Measurements from ENCODE around the gene SLC12A7. TPM values are rescaled to one million over a fixed set of nuclear protein-coding genes. Genes with fewer than 3 reads are reported as not detected.

SLC12A7 gene
- polyA plus RNA-seq, 1 donor (not counting 4 experiments of a cell fraction or from before 2014, with no cell fraction given) = 1.5 TPM

- no peak for DNase-seq (ENCODE audit: low read depth, low spot score)
- Histone ChIP-seq H3K4me1 (ENCODE audit: control insufficient read depth, extremely low read depth, insufficient read depth, low read length) (no peaks in the 10 kb centered on the region), H3K9me1 (ENCODE audit: control insufficient read depth, extremely low read depth, insufficient read depth, low read length) (no peaks in the 10 kb centered on the region), H3K9me3 (ENCODE audit: control insufficient read depth, low read depth, low read length) (no peaks in the 10 kb centered on the region), H3K36me3 (ENCODE audit: control insufficient read depth in 2 of 2, extremely low read depth in 1 of 2, insufficient read depth in 2 of 2, low read length in 2 of 2) (no peaks in the 10 kb centered on the region), H3K4me2 (ENCODE audit: control insufficient read depth, extremely low read depth, insufficient read depth, low read depth, low read length) (peak overlapping the region; percentile 64), H2AFZ (ENCODE audit: control insufficient read depth, low read length) (peak overlapping the region; percentile 5), H3K9ac (ENCODE audit: control insufficient read depth, extremely low read depth, insufficient read depth, low read length) (peak overlapping the region; percentile 72), H3K79me2 (ENCODE audit: control insufficient read depth, insufficient read depth, low read length) (no peaks in the 10 kb centered on the region), H4K20me1 (ENCODE audit: control insufficient read depth, extremely low read depth, insufficient read depth, low read length) (no peaks in the 10 kb centered on the region), H3K27me3 (ENCODE audit: control insufficient read depth, extremely low read depth, insufficient read depth, low read length) (peaks cover 25% of the 10 kb centered on the region), H3K27ac (ENCODE audit: control insufficient read depth, insufficient read depth, low read length) (no peak overlapping the region), H3K4me3 (ENCODE audit: control insufficient read depth in 2 of 3, extremely low read depth in 1 of 3, insufficient read depth in 2 of 3, low read depth in 1 of 3, low read length in 3 of 3) (peak overlapping the region; percentile 59 to 69 (median 67))
- FAIRE-seq = no peak
- TF ChIP-seq EZH2 (IDR thresholded peaks at IDR 0.05; ENCODE audit: low read length) = no peak
- no peak for TF ChIP-seq CTCF (optimal IDR thresholded peaks at IDR 0.05 in 1 of 3, IDR thresholded peaks at IDR 0.05 in 1 of 3, conservative IDR thresholded peaks at IDR 0.05 in 1 of 3; ENCODE audit: extremely low read depth in 1 of 3, insufficient read depth in 2 of 3, low read length in 3 of 3)
- dilution Hi-C loops (cut with MboI; ENCODE audit: extremely low pct_ligation_motif_present, low sequenced_read_pairs) = no loop called here
Measured at GRCh38 chr5:1111241-1111726, 579 bp downstream of the SLC12A7 start.

GRCh38 chr5:1110307-1111240 lies 1.3 kb downstream of the SLC12A7 start:
- DNase-seq (ENCODE audit: low read depth, low spot score) (no peak), FAIRE-seq (no peak)
- Histone ChIP-seq H3K9me1 (ENCODE audit: control insufficient read depth, extremely low read depth, insufficient read depth, low read length) (no peaks in the 10 kb centered on the region), H3K27me3 (ENCODE audit: control insufficient read depth, extremely low read depth, insufficient read depth, low read length) (peaks cover 20% of the 10 kb centered on the region), H4K20me1 (ENCODE audit: control insufficient read depth, extremely low read depth, insufficient read depth, low read length) (no peaks in the 10 kb centered on the region), H3K79me2 (ENCODE audit: control insufficient read depth, insufficient read depth, low read length) (no peaks in the 10 kb centered on the region), H3K4me2 (ENCODE audit: control insufficient read depth, extremely low read depth, insufficient read depth, low read depth, low read length) (peak overlapping the region; percentile 64), H3K36me3 (ENCODE audit: control insufficient read depth in 2 of 2, extremely low read depth in 1 of 2, insufficient read depth in 2 of 2, low read length in 2 of 2) (no peaks in the 10 kb centered on the region), H3K9me3 (ENCODE audit: control insufficient read depth, low read depth, low read length) (no peaks in the 10 kb centered on the region), H3K27ac (ENCODE audit: control insufficient read depth, insufficient read depth, low read length) (no peak overlapping the region), H3K4me1 (ENCODE audit: control insufficient read depth, extremely low read depth, insufficient read depth, low read length) (no peaks in the 10 kb centered on the region), H3K4me3 (ENCODE audit: control insufficient read depth in 2 of 3, extremely low read depth in 1 of 3, insufficient read depth in 2 of 3, low read depth in 1 of 3, low read length in 3 of 3) (peak overlapping the region; percentile 59 to 69 (median 67)), H2AFZ (ENCODE audit: control insufficient read depth, low read length) (peak overlapping the region; percentile 5), H3K9ac (ENCODE audit: control insufficient read depth, extremely low read depth, insufficient read depth, low read length) (peak overlapping the region; percentile 72)
- dilution Hi-C loops (cut with MboI; ENCODE audit: extremely low pct_ligation_motif_present, low sequenced_read_pairs) = no loop called here
- TF ChIP-seq EZH2 (IDR thresholded peaks at IDR 0.05; ENCODE audit: low read length) = no peak
- TF ChIP-seq CTCF (optimal IDR thresholded peaks at IDR 0.05 in 1 of 3, IDR thresholded peaks at IDR 0.05 in 1 of 3, conservative IDR thresholded peaks at IDR 0.05 in 1 of 3; ENCODE audit: extremely low read depth in 1 of 3, insufficient read depth in 2 of 3, low read length in 3 of 3) = no peak

Measured in keratinocyte (primary cell).